ENCODE data around the gene UTP18. TPM values are rescaled to one million over a fixed set of nuclear protein-coding genes. Genes with fewer than 3 reads are reported as not detected.

Gene UTP18
- polyA plus RNA-seq, 1 donor (not counting 4 experiments of a cell fraction or from before 2014, with no cell fraction given), result 42.7 TPM

DNA sequence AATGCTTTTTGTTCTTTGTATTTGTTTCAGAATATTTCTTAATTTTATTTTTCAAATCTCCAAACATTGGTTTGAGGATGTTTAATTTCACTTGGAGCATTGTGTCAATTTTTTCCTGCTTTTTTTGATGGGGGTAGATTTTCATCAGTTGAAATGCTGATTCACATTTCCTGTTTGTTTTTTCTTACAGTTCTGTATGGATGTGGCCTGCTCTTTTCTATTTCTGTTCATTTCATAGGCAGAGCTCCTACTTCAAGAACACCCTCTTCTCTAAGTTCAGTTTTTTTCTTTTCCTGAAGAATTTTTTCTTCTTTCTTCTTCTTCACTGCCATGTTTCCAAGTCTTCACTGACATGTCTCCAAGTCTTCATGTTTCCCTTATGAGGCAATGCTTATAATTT is 9.3 kb upstream of the UTP18 start:
- Histone ChIP-seq H3K79me2 (ENCODE audit: control insufficient read depth, insufficient read depth, low read length) (peaks cover 20% of the 10 kb centered on the region), H2AFZ (ENCODE audit: control insufficient read depth, low read length) (no peak overlapping the region), H3K27me3 (ENCODE audit: control insufficient read depth, extremely low read depth, insufficient read depth, low read length) (no peaks in the 10 kb centered on the region), H3K4me3 (ENCODE audit: control insufficient read depth in 2 of 3, extremely low read depth in 1 of 3, insufficient read depth in 2 of 3, low read depth in 1 of 3, low read length in 3 of 3) (no peak overlapping the region), H3K4me1 (ENCODE audit: control insufficient read depth, extremely low read depth, insufficient read depth, low read length) (no peaks in the 10 kb centered on the region), H3K27ac (ENCODE audit: control insufficient read depth, insufficient read depth, low read length) (no peak overlapping the region), H3K9me1 (ENCODE audit: control insufficient read depth, extremely low read depth, insufficient read depth, low read length) (no peaks in the 10 kb centered on the region), H3K9ac (ENCODE audit: control insufficient read depth, extremely low read depth, insufficient read depth, low read length) (no peak overlapping the region), H3K36me3 (ENCODE audit: control insufficient read depth in 2 of 2, extremely low read depth in 1 of 2, insufficient read depth in 2 of 2, low read length in 2 of 2) (no peaks in the 10 kb centered on the region), H3K9me3 (ENCODE audit: control insufficient read depth, low read depth, low read length) (no peaks in the 10 kb centered on the region), H4K20me1 (ENCODE audit: control insufficient read depth, extremely low read depth, insufficient read depth, low read length) (no peaks in the 10 kb centered on the region), H3K4me2 (ENCODE audit: control insufficient read depth, extremely low read depth, insufficient read depth, low read depth, low read length) (no peak overlapping the region)
- TF ChIP-seq, protein P1, sequence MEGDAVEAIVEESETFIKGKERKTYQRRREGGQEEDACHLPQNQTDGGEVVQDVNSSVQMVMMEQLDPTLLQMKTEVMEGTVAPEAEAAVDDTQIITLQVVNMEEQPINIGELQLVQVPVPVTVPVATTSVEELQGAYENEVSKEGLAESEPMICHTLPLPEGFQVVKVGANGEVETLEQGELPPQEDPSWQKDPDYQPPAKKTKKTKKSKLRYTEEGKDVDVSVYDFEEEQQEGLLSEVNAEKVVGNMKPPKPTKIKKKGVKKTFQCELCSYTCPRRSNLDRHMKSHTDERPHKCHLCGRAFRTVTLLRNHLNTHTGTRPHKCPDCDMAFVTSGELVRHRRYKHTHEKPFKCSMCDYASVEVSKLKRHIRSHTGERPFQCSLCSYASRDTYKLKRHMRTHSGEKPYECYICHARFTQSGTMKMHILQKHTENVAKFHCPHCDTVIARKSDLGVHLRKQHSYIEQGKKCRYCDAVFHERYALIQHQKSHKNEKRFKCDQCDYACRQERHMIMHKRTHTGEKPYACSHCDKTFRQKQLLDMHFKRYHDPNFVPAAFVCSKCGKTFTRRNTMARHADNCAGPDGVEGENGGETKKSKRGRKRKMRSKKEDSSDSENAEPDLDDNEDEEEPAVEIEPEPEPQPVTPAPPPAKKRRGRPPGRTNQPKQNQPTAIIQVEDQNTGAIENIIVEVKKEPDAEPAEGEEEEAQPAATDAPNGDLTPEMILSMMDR (optimal IDR thresholded peaks at IDR 0.05 in 1 of 3, IDR thresholded peaks at IDR 0.05 in 1 of 3, conservative IDR thresholded peaks at IDR 0.05 in 1 of 3; ENCODE audit: extremely low read depth in 1 of 3, insufficient read depth in 2 of 3, low read length in 3 of 3), result no peak
- no peak for TF ChIP-seq EZH2 (IDR thresholded peaks at IDR 0.05; ENCODE audit: low read length)
- dilution Hi-C loops (cut with MboI; ENCODE audit: extremely low pct_ligation_motif_present, low sequenced_read_pairs), result no loop called here
- FAIRE-seq, result no peak
- DNase-seq (ENCODE audit: low read depth, low spot score), result no peak

DNA sequence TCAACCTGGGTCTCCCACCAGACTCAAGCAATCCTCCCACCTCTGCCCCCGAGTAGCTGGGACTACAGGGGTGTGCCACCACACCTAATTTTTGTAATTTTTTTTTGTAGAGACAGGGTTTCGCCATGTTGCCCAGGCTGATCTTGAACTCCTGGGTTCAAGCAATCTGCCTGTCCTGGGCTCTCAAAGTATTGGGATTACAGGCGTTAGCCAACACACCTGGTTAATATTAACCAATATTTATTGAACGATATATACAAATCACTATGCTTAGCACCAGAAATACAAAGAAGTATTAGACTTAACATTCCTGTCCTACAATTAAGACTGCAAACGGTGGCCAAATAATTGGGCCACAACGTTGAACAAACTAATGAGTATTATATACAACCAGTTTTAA is 4.7 kb upstream of the UTP18 start:
- no peaks in the 10 kb centered on the region for H3K27me3 ChIP-seq (ENCODE audit: control insufficient read depth, extremely low read depth, insufficient read depth, low read length)
- no peak overlapping the region for H2AFZ ChIP-seq (ENCODE audit: control insufficient read depth, low read length)
- dilution Hi-C loops (cut with MboI; ENCODE audit: extremely low pct_ligation_motif_present, low sequenced_read_pairs), result no loop called here
- no peaks in the 10 kb centered on the region for H4K20me1 ChIP-seq (ENCODE audit: control insufficient read depth, extremely low read depth, insufficient read depth, low read length)
- H3K9me3 ChIP-seq (ENCODE audit: control insufficient read depth, low read depth, low read length), result no peaks in the 10 kb centered on the region
- no peak overlapping the region for H3K27ac ChIP-seq (ENCODE audit: control insufficient read depth, insufficient read depth, low read length)
- no peak overlapping the region for H3K4me3 ChIP-seq (ENCODE audit: control insufficient read depth in 2 of 3, extremely low read depth in 1 of 3, insufficient read depth in 2 of 3, low read depth in 1 of 3, low read length in 3 of 3)
- FAIRE-seq (no peak), DNase-seq (ENCODE audit: low read depth, low spot score) (no peak)
- TF ChIP-seq, protein P1 (optimal IDR thresholded peaks at IDR 0.05 in 1 of 3, IDR thresholded peaks at IDR 0.05 in 1 of 3, conservative IDR thresholded peaks at IDR 0.05 in 1 of 3; ENCODE audit: extremely low read depth in 1 of 3, insufficient read depth in 2 of 3, low read length in 3 of 3), result no peak
- no peak for TF ChIP-seq EZH2 (IDR thresholded peaks at IDR 0.05; ENCODE audit: low read length)
- peaks cover 61% of the 10 kb centered on the region for H3K79me2 ChIP-seq (ENCODE audit: control insufficient read depth, insufficient read depth, low read length)
- H3K9ac ChIP-seq (ENCODE audit: control insufficient read depth, extremely low read depth, insufficient read depth, low read length), result no peak overlapping the region
- no peak overlapping the region for H3K4me2 ChIP-seq (ENCODE audit: control insufficient read depth, extremely low read depth, insufficient read depth, low read depth, low read length)
- H3K4me1 ChIP-seq (ENCODE audit: control insufficient read depth, extremely low read depth, insufficient read depth, low read length), result peaks cover 16% of the 10 kb centered on the region
- peaks cover 0 to 4% of the 10 kb centered on the region in 2 experiments for H3K36me3 ChIP-seq (ENCODE audit: control insufficient read depth in 2 of 2, extremely low read depth in 1 of 2, insufficient read depth in 2 of 2, low read length in 2 of 2)
- no peaks in the 10 kb centered on the region for H3K9me1 ChIP-seq (ENCODE audit: control insufficient read depth, extremely low read depth, insufficient read depth, low read length)

All from keratinocyte (primary cell).